Stimulated activated CD8-positive, alpha-beta memory T cell treated with anti-CD3 and anti-CD28 coated beads, Interleukin-7, amount 100 ng/mL, for 4 hours (primary cell): ENCODE measurements around the gene ODC1.

Experiments used
- DNase-seq, 2 donors: peaks; one replicate each; pipeline ENCODE4 v3.0.0-alpha.2; 2020; ENCODE audit warnings: low read depth in 2 of 2

The ODC1 gene

DNA sequence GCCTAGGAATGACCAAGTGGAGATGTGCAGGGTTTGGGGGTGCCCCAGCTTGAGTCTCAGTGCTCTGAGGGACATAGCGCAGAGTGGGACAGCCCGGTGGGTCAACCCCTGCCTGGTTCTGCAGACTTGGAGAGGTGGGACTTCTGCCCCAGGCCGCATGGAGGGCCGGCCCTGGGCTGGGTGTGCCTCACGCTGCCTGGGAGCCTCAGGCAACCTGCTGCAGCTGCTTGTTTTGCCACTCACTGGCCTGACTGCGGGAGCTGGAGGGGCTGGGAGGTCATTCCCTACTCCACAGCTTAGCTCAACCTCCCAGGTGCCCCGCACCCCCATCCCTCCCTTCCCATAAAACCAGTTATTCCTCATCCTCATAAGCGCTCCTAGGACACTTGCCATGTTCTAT lies 33.1 kb downstream of the ODC1 start:
- no peak for DNase-seq

DNA sequence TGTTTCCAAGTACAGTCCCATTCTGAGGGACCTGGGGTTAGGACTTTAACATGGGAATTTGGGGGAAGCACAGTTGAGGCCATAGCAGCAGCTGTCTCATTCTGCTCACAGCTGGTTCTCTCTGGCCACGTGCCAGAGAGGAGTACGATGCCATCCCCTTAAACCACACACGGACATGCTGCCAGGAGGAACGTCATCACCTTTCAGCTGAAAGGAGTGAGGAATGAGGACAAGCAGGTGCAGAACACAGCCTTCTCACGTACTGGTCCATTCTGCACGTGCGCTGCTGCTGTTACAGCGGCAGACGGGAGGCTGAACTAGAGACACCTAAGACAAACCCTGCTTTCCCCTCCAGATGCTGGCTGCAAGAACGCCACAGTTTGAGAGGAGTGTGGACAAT lies 33.5 kb downstream of the ODC1 start:
- DNase-seq: no peak

DNA sequence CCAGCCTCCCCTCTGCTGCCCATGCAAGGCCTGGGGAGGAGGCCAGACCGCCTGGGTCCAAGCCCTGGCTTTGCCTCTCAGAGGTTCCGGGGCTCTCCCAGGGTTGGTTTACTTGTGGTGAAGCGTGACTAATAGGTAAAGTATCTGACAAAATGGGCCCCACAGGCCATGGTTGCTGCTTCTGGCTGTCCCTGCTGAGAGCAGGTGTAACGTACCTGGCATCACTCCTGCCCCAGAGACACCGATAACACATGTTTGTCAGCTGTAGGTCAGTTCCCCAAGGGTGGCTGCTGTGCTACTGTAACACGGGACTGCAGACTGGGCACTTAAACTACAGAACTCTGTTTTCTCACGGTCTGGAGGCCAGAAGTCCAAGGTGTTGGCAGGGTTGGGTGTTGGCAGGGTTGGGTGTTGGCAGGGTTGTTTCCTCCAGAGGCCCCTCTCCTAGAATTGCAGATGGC lies 34.1 kb downstream of the ODC1 start:
- DNase-seq: no peak

DNA sequence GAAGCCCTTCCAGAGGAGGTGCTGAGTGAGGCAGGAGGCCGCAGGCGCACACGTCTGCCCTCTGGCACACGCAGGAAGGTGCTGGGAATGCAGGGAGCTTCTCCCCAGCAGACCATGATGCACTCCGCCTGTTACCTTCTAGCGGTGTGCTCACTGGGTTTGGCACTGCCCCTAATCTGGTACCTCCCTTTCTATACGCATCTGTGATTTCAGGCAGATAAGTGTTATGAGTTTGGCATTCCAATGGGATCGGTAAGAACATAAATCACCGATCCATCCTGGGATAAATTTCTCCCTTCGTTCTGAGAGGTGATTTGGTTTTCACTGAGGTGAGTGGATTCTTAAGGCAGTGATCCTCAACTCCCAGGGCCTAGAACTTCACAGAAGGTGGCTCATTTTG lies 34.6 kb downstream of the ODC1 start:
- no peak for DNase-seq

- DNase-seq: no peak
Measured at GRCh38 chr2:10412380-10412779, 35.7 kb downstream of the ODC1 start.

DNA sequence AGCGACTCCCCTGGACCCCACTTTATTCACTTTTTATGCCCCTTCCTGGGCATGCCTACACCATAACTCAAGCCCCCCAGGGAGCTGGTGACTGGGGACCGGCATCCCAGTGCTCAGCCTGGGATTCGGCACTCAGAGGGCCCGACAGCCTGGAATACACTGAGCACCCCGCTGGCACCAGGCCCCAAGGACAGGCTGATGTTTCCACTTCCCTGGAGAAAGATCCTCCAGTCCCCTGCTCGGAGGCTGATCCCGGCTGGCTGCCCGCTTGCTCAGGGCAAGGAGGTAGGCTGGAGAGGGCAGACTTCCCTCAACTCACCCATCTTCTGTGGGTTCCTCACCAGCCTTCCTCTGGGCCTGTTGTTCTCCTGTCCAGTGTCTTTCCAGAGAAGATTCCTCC lies 36.6 kb downstream of the ODC1 start:
- DNase-seq: no peak

DNA sequence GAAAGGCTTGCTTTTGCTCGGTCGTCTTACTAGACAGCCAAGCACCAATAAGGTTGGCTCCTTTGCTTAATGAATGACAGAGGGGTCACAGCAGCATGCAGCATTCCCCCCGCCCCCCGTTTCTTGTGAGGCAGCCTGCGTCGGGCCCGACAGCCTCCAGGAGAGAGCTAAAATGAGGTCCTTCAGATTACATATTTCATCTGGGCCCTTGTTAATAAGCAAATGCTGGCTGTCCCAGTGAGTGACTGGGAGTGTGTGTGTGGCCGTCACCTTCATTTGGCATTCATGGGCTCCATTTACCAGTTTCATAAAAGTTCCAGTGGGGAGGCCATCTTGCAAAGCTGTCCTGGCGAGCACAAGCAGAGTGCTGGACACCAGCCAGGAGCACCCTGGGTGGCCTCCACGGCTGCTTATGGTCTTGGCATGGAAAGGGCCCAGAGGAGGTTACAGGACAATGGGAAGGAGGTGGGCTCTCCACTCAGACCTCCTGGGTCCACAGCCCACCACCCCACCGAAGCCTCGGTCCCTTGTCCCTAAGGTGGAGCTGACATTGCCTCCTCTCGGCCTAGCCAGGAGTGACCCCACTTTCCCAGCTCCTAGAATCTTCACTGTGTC lies 37.2 kb downstream of the ODC1 start:
- DNase-seq: no peak

GRCh38 chr2:10410001-10410822 lies 37.9 kb downstream of the ODC1 start:
- no peak for DNase-seq

DNA sequence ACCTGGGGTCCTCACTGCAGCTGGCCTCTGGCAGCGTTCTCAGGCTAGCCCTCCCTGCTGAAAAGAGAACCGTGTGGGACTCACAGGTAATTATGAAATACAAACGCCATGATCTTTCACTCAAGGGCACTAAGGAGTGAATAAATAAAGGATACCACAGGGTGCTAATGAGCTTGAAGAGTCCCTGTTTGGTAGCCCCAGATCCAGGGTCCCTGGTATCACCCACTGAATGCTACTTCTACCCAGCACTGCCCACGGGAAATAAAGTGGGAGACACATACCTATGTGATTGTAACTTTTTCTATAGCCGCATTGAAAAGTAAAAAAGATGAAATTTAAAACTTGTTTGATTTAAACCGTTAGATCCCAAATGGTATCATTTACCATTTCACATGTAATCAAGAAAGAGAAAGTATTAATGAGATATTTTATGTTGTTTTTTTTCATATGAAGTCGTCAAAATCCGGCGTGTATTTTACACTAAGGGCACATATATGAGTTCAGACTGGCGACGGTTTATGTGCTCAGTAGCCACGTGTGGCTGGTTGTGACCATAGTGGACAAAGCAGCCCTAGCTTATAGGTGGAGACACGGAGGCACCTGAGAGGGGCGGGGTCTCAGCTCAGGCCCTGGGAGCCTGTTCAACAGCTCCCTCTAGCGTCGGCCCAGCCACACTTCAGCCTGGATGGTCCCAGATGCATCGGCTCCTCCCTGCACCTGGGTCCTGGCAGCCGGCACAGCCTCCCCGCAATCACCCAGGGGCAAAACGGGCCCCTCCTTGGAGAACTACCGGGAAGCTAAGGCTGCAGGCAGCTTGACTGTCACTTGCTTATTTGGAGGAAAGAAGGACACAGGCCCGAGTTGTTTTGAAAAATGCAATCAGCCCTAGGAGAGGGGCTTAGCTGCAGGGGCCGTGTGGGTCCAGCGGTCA lies 39.2 kb downstream of the ODC1 start:
- DNase-seq: peak; percentile 60 to 69

DNA sequence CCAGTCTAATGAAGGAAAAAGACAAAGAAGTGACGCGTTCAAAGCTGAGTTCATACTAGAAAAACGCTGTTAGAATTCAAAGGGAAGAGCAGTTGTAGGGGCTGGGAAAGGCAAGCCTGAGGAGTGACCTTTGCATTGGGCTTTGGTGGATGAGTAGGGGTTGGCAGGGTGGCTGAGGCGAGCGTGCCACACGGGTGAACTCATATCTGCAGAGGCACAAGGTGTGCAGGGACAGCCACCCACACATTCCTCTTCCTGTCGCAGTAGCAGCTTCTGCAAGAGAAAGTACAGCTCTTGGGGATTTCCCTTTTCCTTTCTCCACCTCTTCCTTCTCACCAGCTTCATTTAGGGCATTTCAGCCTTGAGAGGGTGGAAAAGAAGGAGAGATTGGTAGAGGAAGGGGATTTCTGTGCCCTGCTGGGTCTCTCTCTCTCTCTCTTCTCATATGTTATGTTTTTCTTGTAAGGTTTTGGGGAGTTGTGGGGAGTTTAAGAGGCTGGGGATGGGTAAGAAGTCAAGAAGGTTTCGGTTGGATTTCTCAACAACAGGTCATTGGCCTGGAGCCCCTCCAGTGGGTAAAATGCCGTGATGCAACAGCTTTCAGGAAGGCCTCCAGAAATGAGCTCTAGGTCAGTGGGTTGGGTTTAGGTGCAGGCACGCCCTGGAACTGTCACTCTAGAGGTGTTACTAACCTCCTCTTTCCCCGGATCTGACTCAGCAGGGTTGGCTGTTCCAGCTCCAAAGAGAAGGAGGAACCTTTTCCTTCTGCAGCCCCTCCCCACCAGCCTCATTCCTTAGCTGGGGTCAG lies 40.1 kb downstream of the ODC1 start:
- peak; percentile 46 to 56 for DNase-seq

- DNase-seq: no peak
Measured at GRCh38 chr2:10407432-10407831, 40.7 kb downstream of the ODC1 start.

- no peak for DNase-seq
Measured at GRCh38 chr2:10406491-10407188, 41.5 kb downstream of the ODC1 start.

GRCh38 chr2:10406016-10406415 lies 42.1 kb downstream of the ODC1 start:
- DNase-seq: no peak

DNA sequence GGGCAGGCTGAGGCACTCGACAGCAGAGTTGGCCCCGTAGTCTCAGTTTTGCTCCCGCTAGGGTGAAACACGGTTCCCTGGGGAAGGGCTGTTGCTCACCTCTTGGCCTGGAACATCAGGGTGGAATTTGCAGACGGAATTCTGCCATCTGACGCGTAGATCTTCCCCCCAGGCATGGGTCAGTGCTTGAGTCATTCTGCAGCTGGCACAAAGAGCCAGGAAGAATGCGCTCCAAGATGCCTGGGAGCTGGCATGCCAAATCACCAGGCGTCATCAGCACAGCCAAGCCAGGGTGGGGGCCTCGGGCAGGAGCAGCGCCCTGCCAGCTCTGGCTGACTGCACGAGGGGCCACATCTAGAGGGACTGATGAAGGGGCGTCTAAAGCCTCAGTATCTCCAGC lies 42.7 kb downstream of the ODC1 start:
- DNase-seq: no peak

DNA sequence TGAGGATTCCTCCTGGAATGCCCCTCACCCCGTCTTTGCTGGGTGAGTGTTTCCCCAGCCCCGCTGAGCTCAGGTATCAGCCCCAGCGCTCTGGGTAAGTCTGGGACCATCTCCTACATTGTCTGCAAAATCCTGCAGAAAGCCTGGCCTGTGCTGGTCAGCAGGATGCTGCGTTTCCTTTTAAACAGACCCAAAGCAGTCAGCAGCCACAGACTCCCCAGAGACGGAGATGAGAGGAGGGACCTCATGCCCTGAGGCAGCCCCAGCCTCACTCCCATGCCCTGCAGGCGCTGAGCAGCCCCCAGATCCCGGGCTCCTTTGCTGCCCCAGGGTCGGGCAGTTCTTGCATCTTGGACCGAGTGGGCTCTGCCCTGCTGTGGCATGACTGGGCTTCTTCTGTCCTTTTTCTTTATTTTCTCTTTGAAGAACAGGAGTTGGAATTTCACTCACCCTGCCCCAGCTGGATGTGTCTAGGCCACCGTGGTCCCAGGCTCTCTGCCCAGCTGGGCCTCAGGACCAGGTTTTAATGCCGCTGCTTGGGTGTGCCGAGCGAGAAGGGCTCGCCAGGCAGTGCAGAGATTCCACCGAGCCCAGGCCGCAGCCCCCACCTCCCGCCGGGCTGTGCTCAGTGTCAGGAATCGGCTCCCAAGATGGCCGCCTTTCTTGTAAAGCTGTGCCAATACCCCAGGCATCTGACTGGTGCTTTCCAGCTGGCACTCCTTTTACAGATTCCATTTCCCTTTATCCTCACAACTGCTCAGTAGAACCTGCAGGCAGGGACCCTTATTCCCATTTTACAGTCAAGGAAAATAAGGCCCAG lies 43.6 kb downstream of the ODC1 start:
- DNase-seq: no peak

DNA sequence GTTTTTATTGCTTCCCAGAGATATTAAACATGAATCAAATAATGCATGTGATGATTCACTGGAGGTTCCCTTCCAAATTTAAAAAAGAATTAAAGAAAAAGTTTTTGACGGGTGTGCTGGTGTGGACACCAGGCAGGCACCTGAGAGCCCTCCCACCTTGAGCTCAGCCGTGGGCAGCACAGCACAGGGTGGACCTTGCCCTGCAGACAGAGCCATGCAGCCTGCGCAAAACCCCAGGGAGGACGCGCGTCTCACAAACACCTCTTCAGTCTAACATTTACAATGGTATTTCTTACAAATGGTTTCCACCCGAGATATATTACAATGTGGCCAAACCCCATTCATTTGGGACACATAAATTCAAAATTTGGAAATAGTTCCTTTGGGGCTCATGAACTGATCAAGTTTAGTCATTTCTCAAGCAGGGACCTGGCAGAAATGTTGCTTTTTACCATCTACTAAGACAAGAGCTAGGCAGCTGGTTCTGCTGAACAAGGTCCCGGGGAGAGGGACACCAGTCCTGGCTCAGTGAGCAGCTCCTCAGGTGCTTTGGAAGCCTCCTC lies 45.4 kb downstream of the ODC1 start:
- DNase-seq: no peak

DNA sequence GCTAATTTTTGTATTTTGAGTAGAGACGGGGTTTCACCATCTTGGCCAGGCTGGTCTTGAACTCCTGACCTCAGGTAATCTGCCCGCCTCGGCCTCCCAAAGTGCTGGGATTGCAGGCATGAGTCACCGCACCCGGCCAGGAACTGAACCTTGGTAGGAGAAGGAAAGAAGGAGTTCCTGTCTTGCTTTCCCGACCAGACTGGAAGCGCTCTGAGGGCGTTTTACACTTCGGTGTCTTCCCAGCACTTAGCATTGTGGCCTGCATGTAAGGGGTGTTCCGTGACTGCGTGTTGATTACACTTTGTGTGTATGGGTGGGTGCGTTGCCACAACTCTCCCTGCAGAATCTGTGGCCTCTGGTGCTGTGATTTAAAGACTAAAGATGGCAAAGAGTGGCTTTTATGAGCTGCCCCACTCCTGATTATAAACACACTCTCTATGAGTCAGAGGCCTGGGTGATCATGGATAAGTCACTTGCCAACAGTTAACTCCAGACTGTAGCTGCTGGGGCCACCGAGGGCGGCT lies 46.0 kb downstream of the ODC1 start:
- DNase-seq: no peak

DNA sequence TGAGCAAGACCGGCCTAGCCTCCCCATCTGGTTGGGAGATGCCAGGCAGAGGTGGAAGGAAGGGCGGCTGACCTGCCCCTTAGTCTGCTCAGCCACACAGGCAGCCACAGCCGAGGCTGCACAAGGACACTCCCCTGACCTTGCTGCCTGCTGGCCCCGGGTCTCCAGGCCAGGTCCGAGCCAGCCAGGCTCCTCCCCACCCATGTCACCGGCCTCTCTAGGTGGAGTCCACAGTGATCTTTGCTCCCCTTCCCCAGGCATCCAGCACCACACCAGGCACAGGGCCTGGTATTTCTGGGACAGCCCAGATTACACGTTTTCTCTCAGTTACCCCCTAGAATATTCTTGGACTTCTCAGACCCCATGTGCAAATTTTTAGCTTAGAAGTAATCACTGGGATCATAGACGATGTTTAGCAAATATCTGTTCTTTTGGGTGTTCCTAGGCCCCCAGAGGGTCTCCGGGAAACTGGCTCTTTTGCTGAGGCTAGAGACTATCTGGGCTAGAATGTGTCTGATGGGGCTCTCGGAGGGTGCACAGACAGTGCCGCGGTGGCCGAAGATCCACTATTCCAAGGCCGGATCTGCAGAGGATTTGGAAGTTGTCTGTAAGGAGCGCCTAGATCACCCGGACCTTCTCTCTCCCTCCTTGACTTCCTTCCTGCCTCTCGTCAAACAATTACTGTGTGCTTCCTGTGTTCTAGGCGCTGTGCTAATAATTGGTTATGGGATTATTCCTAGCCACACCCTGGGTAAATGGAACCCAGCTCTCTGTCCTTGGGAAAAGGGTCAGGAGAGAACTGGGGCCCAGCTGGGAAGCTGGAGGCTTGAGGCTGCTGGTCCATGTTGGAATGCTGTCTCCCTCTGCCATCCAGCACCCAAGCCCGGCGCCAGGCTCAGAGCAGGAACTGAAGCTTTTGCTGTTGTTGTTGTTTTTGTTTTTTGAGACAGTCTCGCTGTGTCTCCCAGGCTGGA lies 46.9 kb downstream of the ODC1 start:
- DNase-seq: no peak
